GM19099 (cell line): ENCODE results near the gene OSGIN1.

Experiments used
- POLR2A ChIP-seq: IDR thresholded peaks from 3 replicates; pipeline ENCODE4 v1.6.1; 2011; ENCODE audit warnings: low read depth; ENCODE audit not compliant: insufficient read length; ENCODE audit errors: extremely low read depth

Gene OSGIN1

GRCh38 chr16:84014570-84015327, 61.7 kb downstream of the OSGIN1 start:
- no peak for TF ChIP-seq POLR2A

- TF ChIP-seq POLR2A = no peak
These were observed 62.4 kb downstream of the OSGIN1 start for GRCh38 chr16:84015399-84015798.
